GM19035 (cell line): ENCODE data around the gene XIST.
"Not testable (repeated sequence)": the region's sequence is repeated elsewhere in the genome, so short reads cannot be mapped to it uniquely, and the experiment has no call there.

Experiments used
- ATAC-seq: cut with Tn5 transposase; IDR thresholded peaks from one replicate; pipeline ENCODE4 v1.9.1; 2021; ENCODE audit not compliant: unreplicated experiment

Gene XIST

GRCh38 chrX:73817393-73818199, 34.9 kb downstream of the XIST start:
- no peak for ATAC-seq

GRCh38 chrX:73812256-73812655, 40.3 kb downstream of the XIST start:
- no peak for ATAC-seq

DNA sequence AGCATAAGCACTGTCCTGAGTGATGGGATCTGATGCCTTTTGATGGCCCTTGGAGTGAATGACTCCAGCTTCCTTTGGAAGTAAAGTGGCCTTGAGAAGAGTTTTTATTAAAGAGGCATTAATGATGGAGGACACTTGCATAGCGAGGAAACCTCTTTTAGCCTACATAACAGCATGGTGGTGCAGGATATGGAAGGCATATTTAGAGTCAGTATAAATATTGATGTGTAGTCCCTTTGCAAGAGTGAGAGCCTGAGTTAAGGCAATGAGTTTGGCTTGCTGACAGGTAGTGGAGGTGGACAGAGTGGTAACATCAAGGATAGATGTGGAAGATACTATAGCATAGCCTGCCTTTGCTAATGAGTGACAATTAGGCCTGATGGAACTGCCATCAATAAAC, 48.4 kb downstream of the XIST start:
- ATAC-seq, result not testable (repeated sequence)

GRCh38 chrX:73799888-73800287, 52.6 kb downstream of the XIST start:
- no peak for ATAC-seq

DNA sequence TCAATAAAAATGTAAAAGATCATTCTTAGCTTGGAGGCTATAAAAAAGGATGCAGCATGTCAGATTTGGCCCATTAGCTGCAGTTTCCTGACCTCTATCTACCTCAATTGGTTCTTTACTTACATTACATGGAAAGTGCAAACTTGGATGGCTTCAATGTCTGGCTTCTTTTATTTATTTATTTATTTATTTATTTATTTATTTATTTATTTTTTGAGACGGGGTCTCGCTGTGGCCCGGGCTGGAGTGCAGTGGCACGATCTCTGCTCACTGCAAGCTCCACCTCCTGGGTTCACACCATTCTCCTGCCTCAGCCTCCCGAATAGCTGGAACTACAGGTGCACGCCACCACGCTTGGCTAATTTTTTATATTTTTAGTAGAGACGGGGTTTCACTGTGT, 60.0 kb downstream of the XIST start:
- ATAC-seq, result not testable (repeated sequence)

GRCh38 chrX:73785493-73785892, 67.0 kb downstream of the XIST start:
- ATAC-seq, result no peak
